GM19035 (cell line): Measurements from ENCODE around the gene NENF.

Experiments
- ATAC-seq: cut with Tn5 transposase; IDR thresholded peaks from one replicate; pipeline ENCODE4 v1.9.1; 2021; ENCODE audit not compliant: unreplicated experiment

Gene NENF

DNA sequence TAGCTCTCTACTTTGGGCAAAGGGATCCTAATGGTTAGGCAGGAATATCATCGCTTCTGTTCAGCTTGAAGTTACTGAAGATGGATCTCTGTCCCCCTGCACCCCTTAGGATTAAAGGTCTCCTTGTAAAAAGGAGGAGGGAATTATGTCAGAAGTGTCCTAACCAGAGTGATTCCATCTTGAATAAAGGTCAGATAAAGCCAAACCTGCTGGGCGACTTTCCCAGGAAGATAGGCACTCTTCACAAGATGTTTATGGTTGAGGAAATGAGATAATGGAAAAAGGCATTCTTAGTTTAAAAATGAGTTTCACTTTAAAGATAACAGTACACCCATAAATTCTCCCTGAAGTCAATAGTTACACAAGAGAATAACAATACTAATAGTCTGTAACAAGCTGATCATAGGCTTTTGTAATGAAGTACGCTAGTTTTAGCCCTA is 1.7 kb upstream of the NENF start:
- no peak for ATAC-seq

DNA sequence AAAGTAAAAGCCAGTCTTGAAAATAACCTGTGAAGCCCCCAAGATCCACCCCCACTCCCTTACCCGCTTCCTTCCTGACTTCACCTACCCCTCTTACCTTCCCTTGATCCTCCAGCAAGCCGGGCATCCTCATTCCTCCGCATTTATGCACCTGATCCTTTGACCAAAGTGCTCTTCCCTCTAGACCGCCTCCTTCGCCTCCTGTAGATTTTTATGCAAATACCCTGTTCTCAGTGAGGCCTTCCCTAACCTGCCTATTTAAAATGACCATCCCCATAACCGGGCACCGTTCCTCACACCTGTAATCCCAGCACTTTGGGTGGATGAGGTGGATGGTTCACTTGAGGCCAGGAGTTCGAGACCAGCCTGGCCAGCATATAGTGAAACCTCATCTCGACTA is 1.1 kb upstream of the NENF start:
- no peak for ATAC-seq

DNA sequence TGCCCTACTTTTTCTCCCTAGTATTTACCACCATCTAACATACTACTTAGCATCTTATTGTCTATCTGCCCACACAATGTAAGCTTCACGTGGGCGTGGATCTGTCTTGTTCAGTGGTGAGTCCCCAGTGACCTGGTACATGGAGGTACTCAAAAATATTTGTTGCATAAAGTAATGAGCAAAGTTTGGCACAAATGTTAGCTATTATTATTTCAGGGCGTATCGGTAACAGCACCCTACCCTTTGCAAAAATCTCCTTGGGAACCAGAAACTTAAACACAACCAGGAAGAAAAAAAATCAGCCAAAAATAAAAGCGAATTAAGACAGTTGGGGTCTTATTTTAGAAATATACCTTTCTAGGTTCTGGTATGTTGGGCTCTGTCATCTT is 454 bp upstream of the NENF start:
- no peak for ATAC-seq

DNA sequence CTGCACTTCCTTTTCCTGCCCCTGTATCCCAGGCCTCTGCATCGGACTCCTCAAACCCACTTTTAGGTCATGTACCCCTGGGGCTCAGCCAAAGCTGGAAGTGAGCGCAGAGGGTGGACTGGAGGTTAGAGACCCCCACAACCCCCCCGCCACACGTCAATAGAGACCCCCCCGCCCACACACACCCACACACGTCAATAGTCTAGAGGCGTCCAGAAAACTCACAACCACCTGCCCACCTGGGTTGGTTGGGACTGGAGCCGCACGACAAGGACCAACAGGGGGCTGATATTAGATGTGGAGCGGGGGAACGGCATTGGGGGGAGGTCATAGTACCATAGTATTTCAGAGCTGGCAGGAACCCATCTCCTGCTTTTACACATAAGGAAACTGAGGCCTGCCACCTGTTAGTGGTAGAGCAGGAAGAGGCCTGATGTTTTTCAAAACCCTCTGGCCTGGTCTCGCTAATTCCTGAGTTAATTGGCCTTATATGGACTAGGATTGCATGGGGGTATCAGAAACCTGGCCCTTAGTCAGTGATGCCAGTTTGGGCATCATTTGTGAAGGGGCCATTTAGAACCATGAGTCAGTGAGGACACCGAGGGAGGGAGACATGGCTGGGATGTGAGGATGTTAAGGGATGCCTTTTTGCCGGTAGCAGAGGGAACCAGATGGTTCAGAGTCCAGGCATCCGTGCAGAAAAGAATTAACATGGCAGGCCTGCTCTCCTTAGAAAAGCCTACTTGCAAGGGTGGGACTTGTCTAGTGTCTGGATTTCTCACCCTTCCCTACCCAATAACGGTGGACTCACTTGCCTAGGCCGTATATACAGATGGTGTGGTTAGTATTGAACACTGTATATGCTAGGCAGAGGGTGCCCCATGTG is 1.1 kb downstream of the NENF start:
- ATAC-seq: no peak

DNA sequence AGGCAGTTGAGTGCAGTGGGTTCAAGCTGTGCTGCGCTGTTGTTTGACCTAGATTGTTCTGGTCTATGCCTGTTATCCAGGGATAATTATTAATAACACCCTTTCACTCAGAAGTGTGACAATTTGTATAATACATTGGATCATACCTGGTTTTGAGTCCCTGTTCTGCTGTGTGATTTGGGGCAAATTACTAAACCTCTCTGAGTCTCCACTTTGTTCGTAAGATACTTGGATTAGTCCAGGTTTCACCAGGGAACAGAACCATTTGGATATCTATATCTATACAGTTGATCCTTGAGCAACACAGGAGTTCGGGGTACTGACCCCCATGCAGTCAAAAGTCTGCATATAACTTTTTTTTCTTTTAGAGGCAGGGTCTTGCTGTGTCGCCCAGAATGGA is 2.3 kb downstream of the NENF start:
- no peak for ATAC-seq

DNA sequence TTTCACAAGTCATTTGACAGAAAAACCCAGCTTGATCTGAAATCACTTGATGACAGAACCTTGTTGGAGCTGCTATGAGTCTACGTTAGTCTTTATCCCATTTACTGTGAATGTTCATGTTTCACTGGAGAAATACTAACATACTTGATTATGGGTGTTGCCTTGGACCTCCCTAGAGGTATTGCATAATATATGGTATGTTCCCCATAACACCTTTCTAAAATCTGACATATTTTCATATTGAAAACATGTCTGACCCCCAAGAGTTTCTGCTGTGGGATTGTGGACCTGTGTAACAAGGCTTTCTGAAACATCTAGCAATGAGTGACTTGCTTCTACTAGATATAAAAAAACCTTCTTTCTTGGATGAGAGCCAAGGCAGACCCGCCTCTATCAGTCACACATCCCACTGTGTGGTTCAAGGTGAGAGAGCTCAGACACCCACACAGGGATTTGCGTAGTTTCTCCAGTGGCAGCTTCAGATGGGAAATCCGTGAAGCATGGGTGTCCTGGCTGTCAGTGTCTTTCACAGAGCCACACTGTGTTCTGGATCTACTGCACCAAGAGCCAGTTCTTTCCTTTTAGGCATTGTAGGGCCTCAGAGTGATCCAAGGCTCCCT is 4.6 kb downstream of the NENF start:
- no peak for ATAC-seq

DNA sequence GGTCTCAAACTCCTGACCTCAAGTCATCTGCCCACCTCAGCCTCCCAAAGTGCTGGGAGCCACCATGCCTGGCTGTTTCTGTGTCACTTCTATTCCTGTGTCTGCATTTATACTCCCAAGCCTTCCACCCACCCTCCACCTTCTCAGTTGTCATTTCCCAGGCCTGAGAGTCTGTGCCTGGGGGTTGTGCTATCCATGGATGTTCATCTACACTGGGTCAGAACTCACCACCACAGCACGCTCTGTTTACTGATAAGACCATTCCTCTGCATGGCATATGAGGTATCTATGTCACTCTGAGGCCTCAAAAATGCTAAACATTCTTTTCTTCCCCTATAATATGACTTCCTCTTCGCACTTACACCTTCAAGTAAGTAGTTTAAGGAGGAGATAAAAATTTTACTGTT is 6.1 kb downstream of the NENF start:
- ATAC-seq: no peak

DNA sequence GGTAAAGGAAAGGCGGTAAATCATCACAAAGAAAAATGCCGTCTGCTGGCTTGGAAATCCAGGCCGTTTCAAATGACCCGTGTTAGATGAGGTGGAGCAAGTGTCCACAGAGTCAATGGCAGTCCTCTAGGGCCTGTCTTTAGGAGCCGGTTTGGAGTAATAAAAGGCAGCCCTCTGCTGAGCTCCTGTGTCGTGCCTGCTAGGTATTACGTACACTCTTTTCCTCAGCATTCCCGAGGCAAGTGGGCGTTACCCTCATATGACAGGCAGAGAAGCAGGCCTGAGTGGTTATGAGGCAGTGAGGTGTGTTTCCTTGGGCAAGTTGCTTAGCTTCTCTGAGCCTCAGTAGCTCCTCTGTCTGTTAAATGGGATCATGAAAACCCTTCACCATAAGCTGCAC is 7.7 kb downstream of the NENF start:
- no peak for ATAC-seq

DNA sequence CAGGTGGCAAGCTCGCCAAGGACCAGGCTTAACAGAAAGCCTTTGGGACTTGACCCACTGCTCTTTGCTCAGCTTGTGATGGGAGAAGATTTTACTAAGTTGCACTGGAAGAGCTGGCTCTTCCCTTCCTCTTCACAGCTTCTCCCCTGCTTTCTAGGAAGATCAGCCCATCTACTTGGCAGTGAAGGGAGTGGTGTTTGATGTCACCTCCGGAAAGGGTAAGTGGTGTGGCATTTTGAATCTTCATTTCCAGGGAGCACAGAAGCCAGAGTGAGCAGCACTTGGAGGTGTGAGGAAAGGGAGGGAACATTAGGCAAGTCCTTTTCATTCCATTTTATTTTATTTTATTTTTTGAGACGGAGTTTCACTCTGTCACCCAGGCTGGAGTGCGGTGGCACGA is 9.7 kb downstream of the NENF start:
- no peak for ATAC-seq

DNA sequence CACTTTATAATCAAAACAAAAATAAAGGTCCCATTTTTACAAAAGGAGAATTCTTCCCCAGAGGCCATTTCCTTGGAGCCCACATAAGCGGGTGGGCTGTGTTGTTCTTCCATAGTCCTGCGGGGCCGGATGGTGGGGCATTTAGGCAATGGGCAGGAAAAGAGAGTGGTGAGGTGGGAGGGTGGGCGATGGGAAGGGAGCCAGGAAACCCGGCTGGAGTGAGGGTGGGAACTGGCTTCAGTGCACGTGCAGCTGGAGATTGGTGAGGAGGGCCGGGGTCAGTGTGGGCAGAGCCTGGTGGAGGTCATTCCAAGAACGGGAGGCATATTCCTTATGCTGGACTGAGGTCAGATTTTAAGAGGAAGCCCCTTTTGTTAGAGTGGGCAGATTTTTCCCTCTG is 13.6 kb downstream of the NENF start:
- no peak for ATAC-seq

DNA sequence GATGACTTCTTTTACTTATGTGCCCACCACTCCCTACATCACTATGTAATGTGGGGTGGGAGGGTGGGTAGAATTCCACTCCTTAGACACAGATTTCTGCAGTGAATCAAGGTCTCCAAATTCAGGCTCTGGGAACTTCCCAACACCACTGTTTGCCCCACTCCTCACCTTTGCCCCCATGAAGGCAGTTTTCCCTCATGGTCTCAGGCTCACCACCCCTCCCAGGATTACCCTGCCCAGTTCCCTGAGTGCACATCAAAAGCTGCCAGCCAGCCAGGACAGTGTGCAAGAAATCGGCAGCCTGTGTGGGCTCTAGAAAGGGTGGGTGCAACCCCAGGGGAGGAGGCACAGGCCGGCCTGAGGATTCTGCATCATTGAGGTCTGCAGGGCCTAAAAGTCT is 14.8 kb downstream of the NENF start:
- ATAC-seq: no peak

DNA sequence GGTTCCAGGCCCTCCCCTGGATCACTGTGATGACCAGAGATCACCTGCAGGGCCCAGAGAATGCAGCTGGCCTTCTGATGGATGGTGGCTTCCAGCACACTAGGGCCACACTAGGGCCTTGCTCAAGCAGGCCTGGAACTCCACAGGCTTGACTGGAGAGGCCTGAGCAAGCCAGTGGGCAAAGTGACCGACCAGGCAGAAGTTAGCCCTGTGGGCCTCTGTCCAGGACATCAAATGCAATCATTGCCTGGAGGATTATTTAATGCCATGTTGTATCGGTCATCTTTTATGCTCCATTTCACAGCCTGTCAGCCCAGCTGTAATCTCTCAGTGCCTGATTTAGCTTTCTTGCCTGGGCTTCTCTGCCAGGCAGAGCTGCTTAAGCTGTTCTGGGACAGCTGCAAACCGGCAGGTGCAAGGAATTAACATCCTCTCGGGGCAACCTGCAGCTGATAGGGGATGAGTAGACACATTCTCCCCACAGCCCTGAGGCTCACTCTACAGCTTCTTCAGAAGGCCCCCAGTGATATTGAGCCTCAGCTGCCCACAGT is 17.7 kb downstream of the NENF start:
- ATAC-seq: no peak

DNA sequence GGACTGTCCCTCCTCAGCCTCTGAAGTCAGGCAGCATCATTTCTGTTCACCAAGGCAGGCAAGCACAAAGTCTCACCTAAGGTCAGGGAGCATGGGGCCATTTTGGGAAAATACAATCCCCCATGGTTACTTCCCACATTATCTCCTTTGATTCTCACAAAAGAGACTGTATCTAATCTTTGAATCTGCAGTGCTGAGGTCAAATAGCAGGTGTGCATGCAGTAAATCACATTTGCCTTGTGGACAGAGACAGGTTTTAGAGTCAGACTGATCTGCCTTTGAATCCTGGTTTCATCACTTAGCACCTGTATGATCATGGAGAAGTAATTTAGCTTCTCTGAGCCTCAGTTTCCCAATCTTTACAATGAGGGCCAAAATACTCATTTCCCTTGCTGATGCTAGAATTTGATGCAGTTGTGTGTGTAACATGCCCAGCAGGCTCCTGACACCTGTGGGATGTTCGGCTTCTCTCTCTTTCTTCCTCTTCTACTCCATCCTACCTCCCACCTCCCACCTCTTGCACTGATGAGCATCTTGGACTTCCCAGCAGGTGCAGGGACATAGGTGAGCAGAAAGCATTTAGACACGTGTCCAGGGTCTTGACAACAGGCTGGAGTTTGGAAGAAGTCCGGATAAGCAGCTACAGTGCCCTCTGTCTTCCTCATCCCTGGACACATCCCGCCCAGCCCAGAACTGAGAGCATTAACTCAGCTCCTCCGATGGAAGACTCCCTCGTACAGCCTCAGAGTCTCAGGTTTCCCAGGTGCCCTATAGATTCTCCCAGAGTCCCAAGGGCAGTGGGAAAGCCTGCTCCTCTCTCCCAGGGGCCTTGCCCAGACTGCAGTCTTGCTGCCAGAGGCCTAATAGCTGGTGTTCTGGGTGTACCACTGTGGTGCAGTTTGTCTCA is 18.9 kb downstream of the NENF start:
- no peak for ATAC-seq

DNA sequence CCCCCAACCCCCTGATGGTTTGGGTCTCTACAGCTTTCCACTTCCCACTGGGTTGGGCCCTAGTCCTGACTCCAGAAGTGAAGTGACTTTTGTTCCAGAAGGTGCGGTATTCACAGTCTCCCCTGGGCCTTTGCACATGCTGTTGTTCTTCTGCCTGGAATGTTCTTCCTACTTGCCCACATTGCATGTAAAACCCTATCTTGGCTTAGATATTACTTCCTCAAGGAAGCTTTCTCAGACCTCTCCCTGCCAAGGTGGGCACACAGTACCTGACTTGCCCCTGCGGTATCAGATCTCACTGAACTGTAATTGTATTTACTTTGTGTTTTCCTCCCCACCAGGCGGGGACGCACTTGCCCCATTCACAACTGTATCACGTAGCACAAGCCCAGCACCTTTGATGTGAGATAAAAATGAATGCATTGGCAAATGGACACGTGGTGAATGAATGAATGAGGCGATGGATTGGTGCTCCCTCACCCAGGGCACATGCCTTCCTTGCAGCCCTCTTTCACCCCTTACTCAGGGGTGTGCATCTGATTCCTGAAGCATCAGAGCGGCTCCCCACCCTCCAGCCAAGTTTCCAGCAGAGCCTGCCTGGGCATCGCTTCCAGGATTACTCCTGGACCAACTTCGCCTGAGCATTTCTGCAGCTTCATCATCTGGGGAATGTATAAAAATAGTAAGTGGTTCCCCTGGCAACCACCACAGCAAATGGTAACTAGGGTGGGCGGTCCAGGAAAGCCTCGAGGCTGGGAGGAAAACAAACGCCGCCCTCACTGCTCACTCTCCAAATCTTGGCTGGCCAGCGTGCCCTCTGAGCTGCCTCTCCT is 19.8 kb downstream of the NENF start:
- no peak for ATAC-seq

DNA sequence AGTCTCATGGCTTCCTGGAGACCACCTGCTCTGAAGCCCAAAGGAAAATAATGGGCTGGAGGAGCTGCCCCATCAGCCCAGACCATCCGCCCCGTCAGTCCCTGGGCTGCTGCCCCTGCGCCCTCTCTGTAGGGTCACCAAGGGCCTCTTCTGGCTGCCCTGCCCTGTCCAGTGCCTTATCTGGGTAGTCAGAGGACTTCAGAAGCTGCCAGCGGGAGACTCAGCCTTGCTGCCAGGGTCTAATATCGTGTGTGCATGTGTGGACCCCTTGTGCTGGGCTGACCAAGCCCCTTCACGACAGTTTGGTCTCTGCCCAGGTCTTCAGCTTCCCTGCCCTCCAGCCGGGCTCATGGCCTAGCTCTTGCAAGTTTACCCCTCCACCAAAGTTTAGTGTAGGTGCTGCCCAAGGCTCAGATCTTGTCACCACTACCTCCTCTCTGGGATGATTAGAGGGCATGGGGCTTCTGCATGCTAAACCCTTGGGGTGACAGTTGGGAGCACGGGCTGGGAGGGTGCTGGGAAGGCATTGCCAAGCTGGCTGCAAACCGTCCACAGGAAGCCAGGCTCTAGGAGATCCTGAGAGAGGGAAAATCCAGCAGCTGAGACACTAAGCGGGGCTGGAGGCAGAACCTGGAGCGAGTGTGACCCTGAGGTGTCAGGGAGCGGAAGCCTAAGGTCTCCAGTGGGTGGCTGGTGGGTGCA is 20.6 kb downstream of the NENF start:
- ATAC-seq: no peak

DNA sequence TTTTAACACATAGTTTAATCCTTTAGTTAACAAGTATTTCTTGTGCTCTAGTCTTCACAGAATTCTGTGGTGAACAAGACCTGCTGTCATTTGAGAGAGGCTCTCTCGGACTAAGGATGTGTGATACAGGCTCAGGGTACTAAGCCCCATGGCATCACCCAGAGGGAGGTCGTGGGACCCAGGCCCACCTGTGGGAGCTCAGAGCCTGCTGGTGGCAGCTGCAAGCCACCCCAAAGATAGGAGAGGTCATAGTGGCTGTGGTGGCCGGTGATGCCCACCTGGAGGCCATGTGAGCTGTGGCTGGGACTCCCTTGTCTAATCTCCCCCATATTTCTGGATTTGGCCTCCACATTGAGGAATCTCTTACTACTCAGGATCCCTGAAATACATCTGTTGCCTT is 22.0 kb downstream of the NENF start:
- no peak for ATAC-seq

DNA sequence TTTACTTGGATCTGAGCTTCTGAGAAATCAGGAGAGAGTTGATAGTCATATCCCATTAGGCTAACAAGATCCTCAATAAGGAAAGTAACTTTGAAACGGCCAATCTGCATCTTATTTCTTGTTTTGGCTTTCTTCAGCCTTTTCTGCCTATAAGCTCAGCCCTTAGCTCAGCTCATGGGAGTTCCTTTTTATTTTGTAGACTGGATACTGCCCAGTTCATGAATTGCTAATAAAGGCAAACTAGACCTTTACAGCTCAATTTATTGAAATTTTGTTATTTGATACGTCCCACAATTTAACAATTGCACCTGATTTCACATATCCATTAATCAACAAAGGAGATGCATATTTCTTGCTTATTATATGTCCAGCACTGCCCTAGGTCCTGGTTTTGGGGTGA is 22.7 kb downstream of the NENF start:
- ATAC-seq: no peak

DNA sequence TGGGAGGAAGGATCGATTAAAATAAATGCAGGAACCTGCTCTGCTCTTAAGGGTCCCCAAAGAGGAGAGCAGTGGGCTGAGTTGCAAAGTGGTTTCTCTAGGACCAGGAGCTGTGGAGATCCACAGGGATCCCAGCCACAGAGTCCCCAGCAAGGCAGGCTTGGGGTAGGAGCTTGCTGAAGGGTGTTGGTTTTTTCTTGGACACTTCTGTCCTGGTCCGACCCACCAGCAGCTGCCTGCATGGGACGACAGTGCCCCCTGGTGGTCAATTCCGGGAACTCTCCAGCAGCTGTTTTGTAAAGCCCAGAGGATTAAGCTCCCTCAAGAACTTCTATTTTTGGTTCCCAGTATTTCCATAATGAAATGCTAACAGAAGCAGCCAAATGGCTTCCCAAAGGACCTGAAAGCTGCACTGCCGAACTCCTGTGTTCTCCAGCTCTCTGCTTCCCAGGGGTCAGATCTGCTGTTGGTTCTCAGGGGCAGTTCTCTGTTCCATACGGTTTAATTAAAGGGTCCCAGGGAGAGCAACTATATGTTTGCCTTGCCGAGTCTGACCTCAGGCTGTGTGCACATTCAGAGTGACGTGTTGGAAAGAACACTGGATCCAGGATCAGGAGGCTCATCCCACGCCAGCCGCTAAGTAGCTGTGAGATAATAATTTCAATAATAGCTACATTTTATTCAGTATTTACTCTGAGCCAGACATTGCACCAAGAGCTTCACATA is 23.2 kb downstream of the NENF start:
- ATAC-seq: peak; percentile 73

DNA sequence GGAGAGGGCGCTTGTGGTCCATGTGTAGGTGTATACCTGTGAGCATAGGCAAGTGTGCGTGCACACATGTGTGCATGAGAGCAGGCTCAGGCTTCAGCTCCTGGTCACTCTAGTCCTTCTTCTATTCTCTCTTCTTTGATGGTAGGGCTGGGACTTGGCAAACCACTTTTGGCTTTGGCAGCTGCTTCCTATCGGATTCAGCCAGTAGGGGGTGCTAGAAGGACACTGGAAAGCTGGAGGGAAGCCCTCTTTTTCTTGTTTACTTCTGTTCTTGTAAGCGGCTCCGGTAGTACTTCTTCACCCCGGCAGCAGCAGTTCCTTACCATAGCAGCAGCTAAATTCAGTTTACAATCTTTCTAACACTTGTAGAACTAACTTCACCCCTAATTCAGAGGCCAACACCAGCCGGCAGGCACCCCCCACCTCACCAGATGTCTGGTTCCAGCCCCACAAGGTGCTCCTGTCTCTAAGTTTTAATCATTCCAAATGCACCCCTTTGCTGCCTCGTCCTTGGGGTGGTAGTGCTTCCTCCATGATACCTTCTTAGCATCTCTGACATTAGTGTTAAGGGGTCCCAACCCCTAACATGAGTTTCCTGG is 25.1 kb downstream of the NENF start:
- no peak for ATAC-seq
